ENCODE data around the gene MIAT. TPM values are rescaled to one million over a fixed set of nuclear protein-coding genes. Genes with fewer than 3 reads are reported as not detected.

Gene MIAT
- total and polyA plus RNA-seq, 9 of the 15 experiments (the other 6 are each of a cell fraction or from before 2014, with no cell fraction given), result 0.03 to 0.93 (median 0.34) TPM

GRCh38 chr22:26712158-26712557, 54.8 kb downstream of the MIAT start (continued):
- TF ChIP-seq NEUROD1 (IDR thresholded peaks at IDR 0.05; ENCODE audit: borderline replicate concordance, low read depth, low read length, partially characterized antibody), result no peak
- TF ChIP-seq BCL6 (CRISPR knock-in tag; IDR thresholded peaks at IDR 0.05), result no peak
- TF ChIP-seq ZNF551 (CRISPR knock-in tag; IDR thresholded peaks at IDR 0.05), result no peak
- TF ChIP-seq PKNOX1 (IDR thresholded peaks at IDR 0.05), result peak; percentile 80

- no peak for ATAC-seq
- WGBS (ENCODE audit: insufficient coverage, low coverage, missing lambda C conversion rate), result 35% methylated on average over 11 of the region's 12 CpGs
- peaks cover 0 to 6% of the 10 kb centered on the region in 2 experiments; a peak in 2 of 5 replicates for H3K4me1 ChIP-seq (replicated peaks in 1 of 2; ENCODE audit: control insufficient read depth in 2 of 2, insufficient read depth in 2 of 2, low read length in 2 of 2)
- no peak for FAIRE-seq
- intact Hi-C loops (cut with micrococcal nuclease), result no loop called here
- no peak overlapping the region for H3K27ac ChIP-seq (ENCODE audit: extremely low read depth, low read depth, low read length)
- in situ Hi-C loops (cut with MboI), result no loop called here
- no TSS peak for BruUV-seq (replicated peaks)
- no peaks in the 10 kb centered on the region for H3K27me3 ChIP-seq (ENCODE audit: control insufficient read depth in 2 of 2, insufficient read depth in 2 of 2, low read length in 2 of 2)
- no peaks in the 10 kb centered on the region for H3K36me3 ChIP-seq (ENCODE audit: control insufficient read depth, insufficient read depth, low read length)
- H3K9me3 ChIP-seq (replicated peaks; ENCODE audit: control insufficient read depth, insufficient read depth, low read depth, low read length), result no peaks in the 10 kb centered on the region
- H3K4me2 ChIP-seq (ENCODE audit: insufficient read depth, low read length), result no peak overlapping the region; the same call in 1 of the 2 replicates
- TF ChIP-seq RBM22 (IDR thresholded peaks at IDR 0.05; ENCODE audit: low read depth, low read length, poor library complexity, severe bottlenecking), result no peak
- TF ChIP-seq STAG1 (CRISPR knock-in tag; IDR thresholded peaks at IDR 0.05; ENCODE audit: borderline replicate concordance), result no peak
- TF ChIP-seq PBX2 (CRISPR knock-in tag; IDR thresholded peaks at IDR 0.05; ENCODE audit: low read depth), result no peak
- TF ChIP-seq PBX2 (tag; conservative IDR thresholded peaks at IDR 0.05; ENCODE audit: low read depth), result peak; percentile 53
- no peak for TF ChIP-seq CBX8 (IDR thresholded peaks at IDR 0.05; ENCODE audit: borderline replicate concordance, extremely low read depth, low read depth, low read length, poor library complexity, severe bottlenecking)
- H3K79me2 ChIP-seq (ENCODE audit: control insufficient read depth, insufficient read depth, low read length), result no peaks in the 10 kb centered on the region
- H3K9me1 ChIP-seq (ENCODE audit: control insufficient read depth, insufficient read depth, low read length), result no peaks in the 10 kb centered on the region
- no peaks in the 10 kb centered on the region; the same call in 1 of the 2 replicates for H4K20me1 ChIP-seq (replicated peaks; ENCODE audit: control insufficient read depth, insufficient read depth, low read length)
- no peak overlapping the region for H3K4me3 ChIP-seq
- CTCF ChIA-PET (ENCODE audit: low intra/inter-chr PET ratio), result no interaction called here
- POLR2A ChIA-PET, result interaction anchor here (0.6 to 1.5 kb wide), 3 partner anchors 9 to 41 kb away, joined by 3 to 5 read pairs (median 4); no protein-coding TSS in a partner anchor
- no peak overlapping the region for H3K9ac ChIP-seq (ENCODE audit: insufficient read depth in 1 of 2, low read depth in 2 of 2, low read length in 2 of 2)
- no peak overlapping the region for H2AFZ ChIP-seq (ENCODE audit: low read depth, low read length)
- no peak for DNase-seq (ENCODE audit: extremely low read depth in 1 of 4, low spot score in 3 of 4)
Observed at GRCh38 chr22:26713823-26714449, 56.5 kb downstream of the MIAT start.
